HG02981 (cell line): Measurements from ENCODE around the gene SSR3.

Experiments used
- ATAC-seq: cut with Tn5 transposase; IDR thresholded peaks from one replicate; pipeline ENCODE4 v1.9.1; 2021; ENCODE audit warnings: mild to moderate bottlenecking, moderate library complexity; ENCODE audit not compliant: unreplicated experiment

Gene SSR3

GRCh38 chr3:156495816-156496215 is 59.1 kb downstream of the SSR3 start:
- no peak for ATAC-seq

DNA sequence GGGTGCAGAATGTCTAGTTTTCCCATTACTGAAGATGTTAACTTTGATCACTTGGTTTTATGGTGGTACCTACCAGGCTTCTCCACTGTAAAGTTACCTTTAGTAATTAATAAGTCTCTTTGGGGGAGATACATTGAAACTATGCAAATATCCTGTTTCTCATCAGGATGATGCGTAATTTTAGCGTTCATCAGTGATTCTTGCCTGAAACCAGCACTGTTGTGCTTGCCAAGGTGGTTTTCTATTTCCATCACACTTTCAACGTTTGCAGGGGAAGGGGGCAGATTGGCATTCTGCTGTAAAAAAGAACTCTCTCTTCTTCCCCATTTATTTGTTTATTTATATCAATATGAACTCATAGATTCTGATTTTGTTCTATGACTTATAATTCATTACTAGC is 61.0 kb downstream of the SSR3 start:
- no peak for ATAC-seq

- ATAC-seq, result no peak
Measured at GRCh38 chr3:156492801-156493261, 62.1 kb downstream of the SSR3 start.

GRCh38 chr3:156491192-156491591 is 63.7 kb downstream of the SSR3 start:
- no peak for ATAC-seq
